ENCODE data around the gene ZBTB7C. TPM values are rescaled to one million over a fixed set of nuclear protein-coding genes. Genes with fewer than 3 reads are reported as not detected.

Gene ZBTB7C
- total and polyA plus RNA-seq, 9 of the 15 experiments (the other 6 are each of a cell fraction or from before 2014, with no cell fraction given), result not detected

- TF ChIP-seq, protein P1, sequence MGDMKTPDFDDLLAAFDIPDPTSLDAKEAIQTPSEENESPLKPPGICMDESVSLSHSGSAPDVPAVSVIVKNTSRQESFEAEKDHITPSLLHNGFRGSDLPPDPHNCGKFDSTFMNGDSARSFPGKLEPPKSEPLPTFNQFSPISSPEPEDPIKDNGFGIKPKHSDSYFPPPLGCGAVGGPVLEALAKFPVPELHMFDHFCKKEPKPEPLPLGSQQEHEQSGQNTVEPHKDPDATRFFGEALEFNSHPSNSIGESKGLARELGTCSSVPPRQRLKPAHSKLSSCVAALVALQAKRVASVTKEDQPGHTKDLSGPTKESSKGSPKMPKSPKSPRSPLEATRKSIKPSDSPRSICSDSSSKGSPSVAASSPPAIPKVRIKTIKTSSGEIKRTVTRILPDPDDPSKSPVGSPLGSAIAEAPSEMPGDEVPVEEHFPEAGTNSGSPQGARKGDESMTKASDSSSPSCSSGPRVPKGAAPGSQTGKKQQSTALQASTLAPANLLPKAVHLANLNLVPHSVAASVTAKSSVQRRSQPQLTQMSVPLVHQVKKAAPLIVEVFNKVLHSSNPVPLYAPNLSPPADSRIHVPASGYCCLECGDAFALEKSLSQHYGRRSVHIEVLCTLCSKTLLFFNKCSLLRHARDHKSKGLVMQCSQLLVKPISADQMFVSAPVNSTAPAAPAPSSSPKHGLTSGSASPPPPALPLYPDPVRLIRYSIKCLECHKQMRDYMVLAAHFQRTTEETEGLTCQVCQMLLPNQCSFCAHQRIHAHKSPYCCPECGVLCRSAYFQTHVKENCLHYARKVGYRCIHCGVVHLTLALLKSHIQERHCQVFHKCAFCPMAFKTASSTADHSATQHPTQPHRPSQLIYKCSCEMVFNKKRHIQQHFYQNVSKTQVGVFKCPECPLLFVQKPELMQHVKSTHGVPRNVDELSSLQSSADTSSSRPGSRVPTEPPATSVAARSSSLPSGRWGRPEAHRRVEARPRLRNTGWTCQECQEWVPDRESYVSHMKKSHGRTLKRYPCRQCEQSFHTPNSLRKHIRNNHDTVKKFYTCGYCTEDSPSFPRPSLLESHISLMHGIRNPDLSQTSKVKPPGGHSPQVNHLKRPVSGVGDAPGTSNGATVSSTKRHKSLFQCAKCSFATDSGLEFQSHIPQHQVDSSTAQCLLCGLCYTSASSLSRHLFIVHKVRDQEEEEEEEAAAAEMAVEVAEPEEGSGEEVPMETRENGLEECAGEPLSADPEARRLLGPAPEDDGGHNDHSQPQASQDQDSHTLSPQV (IDR thresholded peaks at IDR 0.05), result no peak
- TF ChIP-seq GTF2A2 (tag; IDR thresholded peaks at IDR 0.05), result no peak
- TF ChIP-seq ETV5 (CRISPR knock-in tag; IDR thresholded peaks at IDR 0.05; ENCODE audit: low read depth), result no peak
- no peak for TF ChIP-seq CBFB (CRISPR knock-in tag; IDR thresholded peaks at IDR 0.05)
- no peak for TF ChIP-seq CHD1 (IDR thresholded peaks at IDR 0.05; ENCODE audit: low read length)
- no peak for TF ChIP-seq ZNF263 (CRISPR knock-in tag; IDR thresholded peaks at IDR 0.05; ENCODE audit: borderline replicate concordance)
- TF ChIP-seq, protein P2, sequence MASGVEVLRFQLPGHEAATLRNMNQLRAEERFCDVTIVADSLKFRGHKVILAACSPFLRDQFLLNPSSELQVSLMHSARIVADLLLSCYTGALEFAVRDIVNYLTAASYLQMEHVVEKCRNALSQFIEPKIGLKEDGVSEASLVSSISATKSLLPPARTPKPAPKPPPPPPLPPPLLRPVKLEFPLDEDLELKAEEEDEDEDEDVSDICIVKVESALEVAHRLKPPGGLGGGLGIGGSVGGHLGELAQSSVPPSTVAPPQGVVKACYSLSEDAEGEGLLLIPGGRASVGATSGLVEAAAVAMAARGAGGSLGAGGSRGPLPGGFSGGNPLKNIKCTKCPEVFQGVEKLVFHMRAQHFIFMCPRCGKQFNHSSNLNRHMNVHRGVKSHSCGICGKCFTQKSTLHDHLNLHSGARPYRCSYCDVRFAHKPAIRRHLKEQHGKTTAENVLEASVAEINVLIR (CRISPR knock-in tag; IDR thresholded peaks at IDR 0.05), result no peak
- no peak for TF ChIP-seq ERF (CRISPR knock-in tag; IDR thresholded peaks at IDR 0.05)
- no peak for TF ChIP-seq THRA (IDR thresholded peaks at IDR 0.05)
- TF ChIP-seq STAG1 (CRISPR knock-in tag; IDR thresholded peaks at IDR 0.05; ENCODE audit: borderline replicate concordance), result peak; percentile 35; the same call in 1 of the 2 replicates
- no peak for TF ChIP-seq ZNF507 (tag; conservative IDR thresholded peaks at IDR 0.05)
- TF ChIP-seq, protein P3, sequence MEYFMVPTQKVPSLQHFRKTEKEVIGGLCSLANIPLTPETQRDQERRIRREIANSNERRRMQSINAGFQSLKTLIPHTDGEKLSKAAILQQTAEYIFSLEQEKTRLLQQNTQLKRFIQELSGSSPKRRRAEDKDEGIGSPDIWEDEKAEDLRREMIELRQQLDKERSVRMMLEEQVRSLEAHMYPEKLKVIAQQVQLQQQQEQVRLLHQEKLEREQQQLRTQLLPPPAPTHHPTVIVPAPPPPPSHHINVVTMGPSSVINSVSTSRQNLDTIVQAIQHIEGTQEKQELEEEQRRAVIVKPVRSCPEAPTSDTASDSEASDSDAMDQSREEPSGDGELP (CRISPR knock-in tag; IDR thresholded peaks at IDR 0.05; ENCODE audit: borderline replicate concordance), result no peak
- no peak for TF ChIP-seq PRMT5 (CRISPR knock-in tag; IDR thresholded peaks at IDR 0.05)
- no peak for TF ChIP-seq MCM3 (IDR thresholded peaks at IDR 0.05)
- no peak for TF ChIP-seq ZNF41 (CRISPR knock-in tag; conservative IDR thresholded peaks at IDR 0.05)
- TF ChIP-seq SMC3 (conservative IDR thresholded peaks at IDR 0.05; ENCODE audit: insufficient read depth, low read depth, low read length), result peak; percentile 55; the same call in 1 of the 2 replicates
- no peak for TF ChIP-seq PHF8 (IDR thresholded peaks at IDR 0.05; ENCODE audit: borderline replicate concordance, low read length)
Measured at GRCh38 chr18:48230467-48231113, 178.6 kb downstream of the ZBTB7C start (continued).

All from K562 (cell line).